Keratinocyte (primary cell): ENCODE data around the gene RNF39. TPM values are rescaled to one million over a fixed set of nuclear protein-coding genes. Genes with fewer than 3 reads are reported as not detected.
A peak's percentile ranks its signal among the peaks of the same experiment; 100 is the strongest.

Experiments
- DNase-seq: peaks from one replicate; pipeline ENCODE4 v3.0.0-alpha.2; 2011; ENCODE audit warnings: low read depth, missing footprints, low spot score
- FAIRE-seq: peaks from 2 replicates; lab custom pipeline; 2011; peaks lifted over from hg19 to GRCh38; lab: Jason Lieb, UNC
- H2AFZ ChIP-seq: 2 replicates; pipeline ENCODE4 v1.6.0; 2012; ENCODE audit warnings: low read length, control low read depth, inconsistent platforms; ENCODE audit not compliant: control insufficient read depth
- H3K27ac ChIP-seq: 2 replicates; pipeline ENCODE4 v1.5.1; 2011; ENCODE audit warnings: low read length; ENCODE audit not compliant: control insufficient read depth, insufficient read depth
- H3K27me3 ChIP-seq: 3 replicates; pipeline ENCODE4 v1.6.0; 2011; ENCODE audit warnings: low read length; ENCODE audit not compliant: control insufficient read depth, insufficient read depth; ENCODE audit errors: extremely low read depth
- H3K36me3 ChIP-seq, 2 experiments: 2 replicates in 1 of 2; 3 replicates in 1 of 2; pipeline ENCODE4 v1.5.1; 2011; ENCODE audit warnings: low read length in 2 of 2, mild to moderate bottlenecking in 1 of 2; ENCODE audit not compliant: control insufficient read depth in 2 of 2, insufficient read depth in 2 of 2; ENCODE audit errors: extremely low read depth in 1 of 2
- H3K4me1 ChIP-seq: 3 replicates; pipeline ENCODE4 v1.5.1; 2011; ENCODE audit warnings: low read length; ENCODE audit not compliant: control insufficient read depth, insufficient read depth; ENCODE audit errors: extremely low read depth
- H3K4me2 ChIP-seq: 3 replicates; pipeline ENCODE4 v1.6.0; 2011; ENCODE audit warnings: low read depth, low read length; ENCODE audit not compliant: control insufficient read depth, insufficient read depth; ENCODE audit errors: extremely low read depth
- H3K4me3 ChIP-seq, 3 experiments: fragments of 200-600 bp in 1 of 3; sonication (generic) in 1 of 3; 2 replicates in 2 of 3; 3 replicates in 1 of 3; pipeline ENCODE4 v1.5.1; 2011 to 2016; ENCODE audit warnings: low read length in 3 of 3, mild to moderate bottlenecking in 3 of 3, control low read depth in 2 of 3, inconsistent platforms in 1 of 3, low read depth in 1 of 3, mixed read lengths in 1 of 3, mixed run types in 1 of 3, moderate library complexity in 1 of 3; ENCODE audit not compliant: control insufficient read depth in 2 of 3, insufficient read depth in 2 of 3; ENCODE audit errors: extremely low read depth in 1 of 3
- H3K79me2 ChIP-seq: 2 replicates; pipeline ENCODE4 v1.6.0; 2012; ENCODE audit warnings: low read length; ENCODE audit not compliant: control insufficient read depth, insufficient read depth
- H3K9ac ChIP-seq: 3 replicates; pipeline ENCODE4 v1.6.0; 2011; ENCODE audit warnings: low read length; ENCODE audit not compliant: control insufficient read depth, insufficient read depth; ENCODE audit errors: extremely low read depth
- H3K9me1 ChIP-seq: 3 replicates; pipeline ENCODE4 v1.6.0; 2011; ENCODE audit warnings: low read length; ENCODE audit not compliant: control insufficient read depth, insufficient read depth; ENCODE audit errors: extremely low read depth
- H3K9me3 ChIP-seq: 2 replicates; pipeline ENCODE4 v1.5.1; 2012; ENCODE audit warnings: low read depth, low read length; ENCODE audit not compliant: control insufficient read depth
- H4K20me1 ChIP-seq: 3 replicates; pipeline ENCODE4 v1.6.0; 2011; ENCODE audit warnings: low read length; ENCODE audit not compliant: control insufficient read depth, insufficient read depth; ENCODE audit errors: extremely low read depth
- EZH2 ChIP-seq: IDR thresholded peaks from one replicate; pipeline ENCODE4 v1.6.1; 2012; ENCODE audit warnings: inconsistent platforms, mild to moderate bottlenecking, low read length, moderate library complexity
- dilution Hi-C: fragments of 300-500 bp; cut with MboI; formaldehyde crosslinking; loops from one replicate; pipeline ENCODE4 v1.7.0; 2020; ENCODE audit warnings: low sequenced_read_pairs; ENCODE audit not compliant: extremely low pct_ligation_motif_present
- polyA plus RNA-seq, 5 experiments: library from polyadenylated mRNA; depleted of rRNA in 3 of 5; stranded (reverse) in 3 of 5; stranded (forward) in 1 of 5; unstranded in 1 of 5; fragments of >200 nt; gene quantifications; 1 replicate in 1 of 5; 2 replicates in 3 of 5; 3 replicates in 1 of 5; pipeline versions ENCODE4 v1.2.1 to v1.2.3, GENCODE V29; 2011 to 2012; ENCODE audit warnings: missing spikeins in 2 of 5, low read depth in 1 of 5, low replicate concordance in 1 of 5
- TF ChIP-seq, protein P1 (sequence below), 3 experiments: IDR thresholded peaks in 1 of 3; conservative IDR thresholded peaks in 1 of 3; optimal IDR thresholded peaks in 1 of 3; 2 replicates in 2 of 3; 3 replicates in 1 of 3; pipeline versions ENCODE3 to v1.5.1; 2011; ENCODE audit warnings: low read length in 3 of 3, mild to moderate bottlenecking in 3 of 3, moderate library complexity in 2 of 3, control low read depth in 1 of 3, inconsistent platforms in 1 of 3; ENCODE audit not compliant: insufficient read depth in 2 of 3; ENCODE audit errors: extremely low read depth in 1 of 3

The RNF39 gene
- polyA plus RNA-seq, 1 donor (not counting 4 experiments of a cell fraction or from before 2014, with no cell fraction given) = 4.4 TPM

DNA sequence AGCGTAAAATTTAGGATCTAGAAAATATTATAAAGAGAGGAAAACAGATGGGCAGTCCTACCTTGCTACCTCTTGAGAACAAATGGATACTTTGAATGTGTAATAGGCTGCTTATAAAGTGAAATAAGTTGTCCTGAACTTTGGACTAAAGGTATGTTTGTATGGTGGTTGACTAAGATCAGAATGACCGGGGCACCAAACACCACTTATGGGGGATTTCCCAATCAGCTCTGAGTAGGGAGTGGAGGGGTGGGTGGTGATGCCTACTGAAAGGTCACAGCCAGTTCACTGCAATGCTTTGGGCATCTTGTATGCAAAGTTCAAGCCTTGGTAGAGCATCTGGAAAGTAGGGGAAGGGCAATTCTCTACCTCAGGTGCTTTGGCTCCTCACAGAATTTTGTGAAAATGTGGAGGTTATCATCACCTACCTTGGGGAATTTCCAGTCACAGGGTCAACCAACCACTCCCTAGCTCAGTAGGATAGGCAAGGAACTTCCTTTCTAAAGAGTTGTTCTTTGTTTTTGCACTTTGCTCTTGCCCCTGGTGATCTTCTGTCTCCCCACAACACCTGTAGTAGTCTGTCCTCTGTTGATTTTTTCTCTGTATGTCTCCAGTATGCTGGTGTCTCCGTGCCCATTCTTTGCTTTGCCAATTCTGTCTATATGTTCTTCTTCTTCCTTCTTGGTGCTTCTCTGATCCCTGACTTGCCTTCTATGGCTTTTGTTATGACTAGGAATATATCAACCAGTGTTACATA lies 37.6 kb upstream of the RNF39 start, which contains the start of gene TRIM31:
Gene TRIM31, minus strand, starts transcription at position 88 of the 757 bp plus-strand sequence. CDS start 285 bp downstream, outside the sequence.
- Histone ChIP-seq H3K4me3 (no peak within 1 kb of the TSS), H3K79me2 (no peaks in the 10 kb centered on the region), H3K9me1 (no peaks in the 10 kb centered on the region), H2AFZ (no peak within 1 kb of the TSS), H3K36me3 (no peaks in the 10 kb centered on the region), H3K9me3 (no peaks in the 10 kb centered on the region), H3K9ac (no peak within 1 kb of the TSS), H3K27me3 (peaks cover 43% of the 10 kb centered on the region), H3K4me1 (no peaks in the 10 kb centered on the region), H4K20me1 (no peaks in the 10 kb centered on the region), H3K27ac (no peak within 1 kb of the TSS), H3K4me2 (no peak within 1 kb of the TSS)
- TF ChIP-seq, protein P1, sequence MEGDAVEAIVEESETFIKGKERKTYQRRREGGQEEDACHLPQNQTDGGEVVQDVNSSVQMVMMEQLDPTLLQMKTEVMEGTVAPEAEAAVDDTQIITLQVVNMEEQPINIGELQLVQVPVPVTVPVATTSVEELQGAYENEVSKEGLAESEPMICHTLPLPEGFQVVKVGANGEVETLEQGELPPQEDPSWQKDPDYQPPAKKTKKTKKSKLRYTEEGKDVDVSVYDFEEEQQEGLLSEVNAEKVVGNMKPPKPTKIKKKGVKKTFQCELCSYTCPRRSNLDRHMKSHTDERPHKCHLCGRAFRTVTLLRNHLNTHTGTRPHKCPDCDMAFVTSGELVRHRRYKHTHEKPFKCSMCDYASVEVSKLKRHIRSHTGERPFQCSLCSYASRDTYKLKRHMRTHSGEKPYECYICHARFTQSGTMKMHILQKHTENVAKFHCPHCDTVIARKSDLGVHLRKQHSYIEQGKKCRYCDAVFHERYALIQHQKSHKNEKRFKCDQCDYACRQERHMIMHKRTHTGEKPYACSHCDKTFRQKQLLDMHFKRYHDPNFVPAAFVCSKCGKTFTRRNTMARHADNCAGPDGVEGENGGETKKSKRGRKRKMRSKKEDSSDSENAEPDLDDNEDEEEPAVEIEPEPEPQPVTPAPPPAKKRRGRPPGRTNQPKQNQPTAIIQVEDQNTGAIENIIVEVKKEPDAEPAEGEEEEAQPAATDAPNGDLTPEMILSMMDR (optimal IDR thresholded peaks at IDR 0.05 in 1 of 3, IDR thresholded peaks at IDR 0.05 in 1 of 3, conservative IDR thresholded peaks at IDR 0.05 in 1 of 3; ENCODE audit: extremely low read depth in 1 of 3, insufficient read depth in 2 of 3, low read length in 3 of 3) = no peak
- TF ChIP-seq EZH2 = peak; percentile 41
- no peak for FAIRE-seq
- DNase-seq = no peak
- dilution Hi-C loops = no loop called here

- FAIRE-seq (no peak), DNase-seq (no peak)
- H3K9me3 ChIP-seq = no peaks in the 10 kb centered on the region
- peaks cover 43% of the 10 kb centered on the region for H3K27me3 ChIP-seq
- H3K9ac ChIP-seq = no peak overlapping the region
- H3K79me2 ChIP-seq = no peaks in the 10 kb centered on the region
- no peaks in the 10 kb centered on the region for H3K36me3 ChIP-seq
- no peak overlapping the region for H3K27ac ChIP-seq
- dilution Hi-C loops = no loop called here
- H3K4me1 ChIP-seq = no peaks in the 10 kb centered on the region
- H3K4me3 ChIP-seq = no peak overlapping the region
- H2AFZ ChIP-seq = no peak overlapping the region
- TF ChIP-seq, protein P1 (optimal IDR thresholded peaks at IDR 0.05 in 1 of 3, IDR thresholded peaks at IDR 0.05 in 1 of 3, conservative IDR thresholded peaks at IDR 0.05 in 1 of 3; ENCODE audit: extremely low read depth in 1 of 3, insufficient read depth in 2 of 3, low read length in 3 of 3) = no peak
- no peak for TF ChIP-seq EZH2
- H3K9me1 ChIP-seq = no peaks in the 10 kb centered on the region
- no peak overlapping the region for H3K4me2 ChIP-seq
- H4K20me1 ChIP-seq = no peaks in the 10 kb centered on the region
Measured at GRCh38 chr6:30112402-30112994, 36.9 kb upstream of the RNF39 start.
